Measurements from ENCODE around the gene KCNK3.

Gene KCNK3

DNA sequence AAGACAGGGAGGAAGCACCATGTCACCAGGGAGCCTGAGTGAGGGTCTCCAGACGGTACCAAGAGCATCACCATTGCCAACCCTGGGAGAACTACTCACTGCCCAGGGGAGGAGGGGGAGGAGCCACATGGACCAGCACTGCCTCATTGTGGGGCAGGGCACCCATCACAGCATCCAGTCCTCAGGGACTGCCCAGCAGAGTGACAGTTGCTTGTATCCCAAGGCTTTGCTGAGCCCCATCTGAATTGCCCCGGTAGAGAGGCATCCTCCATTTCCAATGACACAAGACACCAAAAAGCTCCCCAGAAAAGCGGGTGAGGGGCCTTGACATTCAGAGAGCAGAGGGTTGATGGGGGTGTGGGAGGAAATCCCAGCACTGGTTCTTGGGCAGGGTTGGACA, 44.5 kb upstream of the KCNK3 start:
- peaks cover 18% of the 10 kb centered on the region; the same call in 1 of the 2 replicates for H3K27me3 ChIP-seq (ENCODE audit: insufficient read depth, low read depth)

DNA sequence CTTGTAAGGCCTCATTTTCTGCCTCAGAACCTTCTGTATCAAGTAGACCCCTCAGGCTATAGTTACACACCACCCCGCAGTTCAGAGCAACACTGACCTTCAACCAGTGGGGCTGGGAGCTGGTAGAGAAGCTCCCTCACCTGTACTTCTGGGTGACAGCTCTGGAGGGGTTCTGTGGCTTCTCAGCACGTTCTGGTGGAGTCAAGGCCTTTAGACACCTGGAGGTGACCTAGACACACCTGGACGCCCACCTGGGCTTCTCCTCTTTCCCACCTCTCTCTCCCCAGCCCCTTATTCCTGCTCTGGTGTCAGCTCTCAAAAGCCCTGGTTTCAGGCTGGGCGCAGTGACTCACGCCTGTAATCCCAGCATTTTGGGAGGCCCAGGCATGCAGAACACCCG, 44.0 kb upstream of the KCNK3 start:
- no peaks in the 10 kb centered on the region for H3K4me1 ChIP-seq (ENCODE audit: low read depth, poor library complexity, severe bottlenecking)
- H3K79me2 ChIP-seq (ENCODE audit: insufficient read depth, low read depth) = no peaks in the 10 kb centered on the region
- H3K27me3 ChIP-seq (ENCODE audit: insufficient read depth, low read depth) = peaks cover 21% of the 10 kb centered on the region; the same call in 1 of the 2 replicates
- no peak overlapping the region for H3K9ac ChIP-seq
- H3K4me2 ChIP-seq = no peak overlapping the region
- no peak overlapping the region for H2AFZ ChIP-seq (ENCODE audit: low read depth)
- TF ChIP-seq CTCF (conservative IDR thresholded peaks at IDR 0.05; ENCODE audit: low read depth, low read length) = no peak
- no peak overlapping the region for H3K27ac ChIP-seq
- no peaks in the 10 kb centered on the region for H3K36me3 ChIP-seq (ENCODE audit: insufficient read depth)
- no peak overlapping the region for H3K4me3 ChIP-seq (IDR thresholded peaks at IDR 0.05; ENCODE audit: insufficient read depth, low read depth, low read length)
- no peaks in the 10 kb centered on the region for H4K20me1 ChIP-seq (ENCODE audit: insufficient read depth)

More for the DNA sequence above, 44.5 kb upstream of the KCNK3 start:
- no peaks in the 10 kb centered on the region for H3K79me2 ChIP-seq (ENCODE audit: insufficient read depth, low read depth)
- H3K4me3 ChIP-seq (IDR thresholded peaks at IDR 0.05; ENCODE audit: insufficient read depth, low read depth, low read length) = no peak overlapping the region
- no peak overlapping the region for H3K4me2 ChIP-seq
- no peaks in the 10 kb centered on the region for H3K36me3 ChIP-seq (ENCODE audit: insufficient read depth)
- H2AFZ ChIP-seq (ENCODE audit: low read depth) = no peak overlapping the region
- H4K20me1 ChIP-seq (ENCODE audit: insufficient read depth) = no peaks in the 10 kb centered on the region
- TF ChIP-seq CTCF (conservative IDR thresholded peaks at IDR 0.05; ENCODE audit: low read depth, low read length) = no peak
- H3K4me1 ChIP-seq (ENCODE audit: low read depth, poor library complexity, severe bottlenecking) = no peaks in the 10 kb centered on the region
- no peak overlapping the region for H3K27ac ChIP-seq
- no peak overlapping the region for H3K9ac ChIP-seq

DNA sequence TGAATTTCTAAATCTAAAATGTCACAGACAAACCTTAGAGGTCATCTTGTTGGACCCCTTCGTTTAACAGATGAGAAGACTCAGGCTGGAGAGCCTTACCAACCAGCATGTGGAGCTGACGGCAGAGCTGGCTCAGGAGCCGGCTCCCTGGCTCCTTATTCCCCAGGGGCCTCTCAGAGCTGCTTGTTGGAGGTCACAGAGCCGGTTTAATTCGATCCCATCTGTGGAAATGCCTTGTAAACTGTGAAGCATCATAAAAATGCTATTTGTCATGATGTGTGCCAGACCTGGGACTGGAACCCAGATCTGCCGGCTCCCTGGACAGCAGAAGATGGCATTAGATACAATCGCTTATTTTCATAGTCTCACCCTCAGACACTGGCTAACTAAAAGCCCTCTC, 43.2 kb upstream of the KCNK3 start:
- Histone ChIP-seq H3K36me3 (ENCODE audit: insufficient read depth) (no peaks in the 10 kb centered on the region), H3K9ac (no peak overlapping the region), H3K4me3 (IDR thresholded peaks at IDR 0.05; ENCODE audit: insufficient read depth, low read depth, low read length) (no peak overlapping the region), H3K27me3 (ENCODE audit: insufficient read depth, low read depth) (peaks cover 25% of the 10 kb centered on the region; the same call in 1 of the 2 replicates), H2AFZ (ENCODE audit: low read depth) (no peak overlapping the region), H3K4me2 (no peak overlapping the region), H3K79me2 (ENCODE audit: insufficient read depth, low read depth) (no peaks in the 10 kb centered on the region), H3K4me1 (ENCODE audit: low read depth, poor library complexity, severe bottlenecking) (no peaks in the 10 kb centered on the region), H4K20me1 (ENCODE audit: insufficient read depth) (no peaks in the 10 kb centered on the region), H3K27ac (no peak overlapping the region)
- TF ChIP-seq CTCF (conservative IDR thresholded peaks at IDR 0.05; ENCODE audit: low read depth, low read length) = no peak

GRCh38 chr2:26649992-26650712, 42.4 kb upstream of the KCNK3 start:
- Histone ChIP-seq H3K79me2 (ENCODE audit: insufficient read depth, low read depth) (no peaks in the 10 kb centered on the region), H3K4me1 (ENCODE audit: low read depth, poor library complexity, severe bottlenecking) (no peaks in the 10 kb centered on the region), H3K9ac (no peak overlapping the region), H4K20me1 (ENCODE audit: insufficient read depth) (no peaks in the 10 kb centered on the region), H3K27me3 (ENCODE audit: insufficient read depth, low read depth) (peaks cover 27% of the 10 kb centered on the region; the same call in 1 of the 2 replicates), H2AFZ (ENCODE audit: low read depth) (no peak overlapping the region), H3K27ac (no peak overlapping the region), H3K36me3 (ENCODE audit: insufficient read depth) (no peaks in the 10 kb centered on the region), H3K4me3 (IDR thresholded peaks at IDR 0.05; ENCODE audit: insufficient read depth, low read depth, low read length) (no peak overlapping the region), H3K4me2 (no peak overlapping the region)
- no peak for TF ChIP-seq CTCF (conservative IDR thresholded peaks at IDR 0.05; ENCODE audit: low read depth, low read length)

Data from KMS-11 (cell line).